Daoy (cell line): Measurements from ENCODE around the gene KCNJ6. TPM values are rescaled to one million over a fixed set of nuclear protein-coding genes. Genes with fewer than 3 reads are reported as not detected.

ENCODE experiments used
- DNase-seq: peaks from one replicate; pipeline ENCODE4 v3.0.0-alpha.2; 2015; ENCODE audit warnings: low read depth
- total RNA-seq: library from RNA; depleted of rRNA; stranded (reverse); fragments of >200 nt; shearing (Covaris generic); gene quantifications from 2 replicates; pipeline ENCODE4 v1.2.3, GENCODE V29; 2014

Gene KCNJ6
- total RNA-seq, 1 experiment from 2014 or later, result not detected

DNA sequence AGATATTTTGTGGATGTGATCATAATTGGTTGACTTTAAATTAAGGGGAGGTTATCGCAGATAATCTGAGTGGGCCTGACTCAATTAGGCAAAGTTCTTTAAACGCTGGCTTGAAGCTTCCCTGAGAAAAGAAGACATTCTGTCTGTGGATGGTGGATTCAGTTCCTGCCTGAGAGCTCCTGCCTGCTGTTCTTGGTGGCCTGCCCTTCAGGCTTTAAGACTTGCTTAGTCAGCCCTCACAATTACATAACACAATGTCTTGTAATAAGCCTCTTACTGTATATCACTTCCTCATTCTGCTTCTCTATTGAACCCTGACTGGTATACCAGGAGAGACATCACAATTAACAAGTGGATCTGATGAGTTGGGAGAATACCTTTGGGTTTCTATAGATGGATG lies 50.2 kb downstream of the KCNJ6 start:
- no peak for DNase-seq

DNA sequence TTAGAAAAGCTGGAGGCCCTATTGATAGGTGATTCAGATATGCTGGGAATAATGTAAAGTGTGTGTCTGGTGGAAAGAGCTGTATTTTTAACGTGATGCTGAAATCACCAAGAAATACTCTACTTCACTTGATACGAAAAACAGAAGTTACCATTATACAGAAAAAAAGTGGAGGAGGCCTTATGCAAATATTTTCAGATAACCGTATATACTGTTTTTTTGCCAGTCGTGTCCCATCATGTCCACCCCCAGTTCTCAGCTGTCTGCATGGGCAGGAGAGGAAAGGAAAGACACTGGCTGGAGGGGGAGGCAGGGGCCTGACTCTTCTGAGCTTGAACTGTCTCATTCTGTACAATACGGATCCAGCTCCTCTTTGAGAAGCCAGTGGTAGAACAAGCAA lies 51.1 kb downstream of the KCNJ6 start:
- DNase-seq, result no peak

DNA sequence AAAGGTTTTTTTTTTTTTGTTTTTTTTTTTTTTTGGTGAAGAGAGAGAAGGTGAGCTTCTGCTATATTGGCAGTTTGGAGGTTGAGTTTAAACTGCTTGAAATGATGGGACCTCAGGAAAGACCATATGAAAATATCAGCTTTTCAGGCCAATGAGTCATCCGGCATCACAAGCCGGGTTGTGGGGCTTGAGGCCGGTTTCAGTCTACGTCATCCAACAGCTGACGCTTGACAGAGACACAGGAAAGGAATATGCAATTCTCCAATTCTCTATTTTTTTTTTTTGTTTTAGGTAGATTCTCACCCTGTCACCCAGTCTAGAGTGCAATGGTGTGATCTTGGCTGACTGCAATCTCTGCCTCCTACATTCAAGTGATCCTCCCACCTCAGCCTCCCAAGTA lies 52.4 kb downstream of the KCNJ6 start:
- DNase-seq, result peak; percentile 40

DNA sequence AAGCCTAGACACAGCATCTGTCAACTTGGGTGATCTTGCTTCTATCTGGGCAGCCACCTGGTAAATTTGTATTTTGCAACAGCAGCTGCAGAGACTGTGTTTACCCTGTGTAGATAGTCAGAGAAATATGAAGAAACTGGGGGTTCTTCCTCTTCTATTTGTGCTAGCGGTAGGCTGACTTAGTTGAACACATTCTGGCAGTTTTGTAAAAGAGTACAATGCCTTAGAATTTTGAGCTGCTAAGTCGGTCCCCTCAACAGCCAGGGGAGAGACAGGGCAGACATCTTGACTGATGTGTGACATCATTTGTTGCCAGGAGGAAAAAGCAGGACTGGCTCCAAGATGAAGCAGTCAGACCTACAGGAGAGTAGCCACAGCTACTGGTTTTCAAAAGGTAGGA lies 53.7 kb downstream of the KCNJ6 start:
- peak; percentile 25 for DNase-seq

- no peak for DNase-seq
Observed at GRCh38 chr21:37861561-37861960, 54.7 kb downstream of the KCNJ6 start.

GRCh38 chr21:37860416-37860815 lies 55.8 kb downstream of the KCNJ6 start:
- DNase-seq, result no peak

GRCh38 chr21:37855647-37856625 lies 60.3 kb downstream of the KCNJ6 start:
- no peak for DNase-seq

- no peak for DNase-seq
Observed at GRCh38 chr21:37855271-37855646, 61.0 kb downstream of the KCNJ6 start.

GRCh38 chr21:37849506-37850102 lies 66.7 kb downstream of the KCNJ6 start:
- peak; percentile 33 for DNase-seq

DNA sequence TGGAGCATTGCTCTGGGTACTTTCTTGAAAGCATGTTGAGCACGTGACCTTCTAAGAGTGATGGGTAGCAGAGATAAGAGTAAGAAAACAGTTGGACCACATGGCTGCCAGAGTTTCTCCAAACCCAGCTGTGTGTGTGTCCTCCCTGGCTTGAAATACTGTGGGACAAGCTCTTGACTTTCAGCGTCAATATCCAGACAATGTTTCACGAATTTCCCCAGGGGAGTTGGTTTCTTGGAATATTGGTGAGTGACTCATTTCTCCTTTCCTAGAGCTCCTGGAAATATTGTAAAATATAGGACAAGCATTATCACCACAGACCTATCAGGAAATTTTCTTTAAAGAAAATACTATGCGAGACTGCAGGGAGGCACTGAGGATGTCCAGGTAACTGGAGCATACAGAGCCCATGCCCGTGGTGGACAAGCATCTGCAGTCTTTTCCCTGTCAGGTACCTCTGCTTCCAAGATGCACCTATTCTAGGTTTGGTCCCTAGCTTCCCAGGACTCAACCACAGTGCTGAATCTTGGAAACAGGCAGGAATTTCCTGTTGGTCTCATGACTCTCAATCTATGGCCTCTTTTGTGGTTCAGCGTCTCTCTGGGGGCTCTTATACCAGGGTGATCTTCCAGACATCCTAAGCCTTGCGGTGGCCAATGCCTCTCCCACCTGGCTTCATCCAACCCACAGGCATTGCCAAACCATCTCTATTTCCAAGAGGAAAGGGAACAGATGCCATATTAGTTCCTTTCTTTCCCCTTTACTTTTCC lies 67.4 kb downstream of the KCNJ6 start:
- DNase-seq, result peak; percentile 37

DNA sequence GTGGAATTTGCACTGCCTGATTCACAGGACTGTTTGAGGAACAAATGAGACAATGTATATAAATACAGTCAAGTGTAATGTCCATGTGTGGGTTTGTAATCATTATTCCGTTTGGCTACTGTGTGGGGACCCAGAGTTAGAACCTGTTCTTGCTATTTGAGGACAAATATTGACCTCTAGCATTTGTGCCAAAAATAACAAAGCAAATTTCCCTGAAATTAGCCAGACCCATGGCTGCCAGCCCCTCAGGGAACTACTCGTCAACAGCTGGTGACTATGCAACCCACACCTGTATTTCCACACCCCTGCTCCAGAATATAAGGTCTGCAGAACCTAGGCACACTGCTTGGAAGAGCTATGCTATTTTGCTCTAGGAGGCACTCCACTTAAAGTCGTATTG lies 70.7 kb downstream of the KCNJ6 start:
- DNase-seq, result no peak

GRCh38 chr21:37843191-37843590 lies 73.1 kb downstream of the KCNJ6 start:
- no peak for DNase-seq

DNA sequence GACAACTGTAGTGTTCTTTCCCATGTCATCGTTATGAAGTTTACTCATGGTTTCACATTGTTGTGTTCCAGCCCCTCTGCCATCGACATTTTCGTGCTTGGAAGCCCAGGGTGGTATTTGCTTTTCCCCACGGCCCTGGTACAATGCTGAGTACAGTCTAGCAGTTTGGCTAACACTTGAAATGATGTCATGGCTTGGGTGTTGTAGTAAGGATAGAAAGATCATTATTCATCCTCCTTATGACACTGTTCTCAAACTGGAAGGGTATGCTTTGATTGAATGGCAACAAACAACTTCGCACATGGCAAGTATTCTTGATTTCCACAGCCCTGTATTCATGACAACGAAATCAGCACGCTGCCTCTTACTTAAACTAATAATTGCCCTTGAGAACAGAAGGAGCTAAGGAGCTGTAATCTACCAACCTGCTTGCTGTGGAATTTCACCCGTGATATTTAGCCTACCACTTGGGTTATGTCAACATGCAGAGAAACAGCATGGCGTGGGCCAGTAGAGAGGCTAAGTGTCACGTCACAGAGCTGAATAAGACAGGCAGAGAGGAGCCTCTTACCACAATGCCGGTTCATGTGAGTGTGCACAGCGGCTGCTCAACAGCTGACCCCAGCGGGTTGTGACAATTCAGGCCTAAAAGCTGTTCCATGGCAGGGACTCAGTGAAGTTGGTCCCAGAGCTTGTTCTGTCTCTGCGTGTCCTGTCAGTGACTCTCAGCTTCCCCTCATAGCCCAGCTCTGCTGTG lies 73.9 kb downstream of the KCNJ6 start:
- no peak for DNase-seq

DNA sequence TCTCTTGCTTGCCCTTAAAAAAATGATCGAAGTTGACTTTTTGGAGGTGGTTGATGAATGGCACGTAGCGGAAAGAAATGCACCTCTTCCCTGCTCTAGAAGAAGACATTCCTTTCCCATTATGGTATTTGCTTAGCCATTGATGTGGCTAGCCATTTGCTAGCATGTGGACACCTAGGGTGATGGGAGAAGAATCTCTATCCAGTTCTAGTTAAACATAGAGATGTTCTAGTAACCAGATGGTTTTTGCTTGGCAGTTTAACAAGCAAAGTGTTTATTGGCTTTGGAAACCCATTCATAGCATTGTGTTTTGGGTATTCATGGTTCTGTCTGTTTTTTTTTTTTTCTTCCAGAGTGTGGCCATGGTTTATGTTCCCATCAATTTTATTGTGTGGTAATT lies 78.9 kb downstream of the KCNJ6 start:
- no peak for DNase-seq

- DNase-seq, result no peak
Observed at GRCh38 chr21:37835481-37835880, 80.8 kb downstream of the KCNJ6 start.

DNA sequence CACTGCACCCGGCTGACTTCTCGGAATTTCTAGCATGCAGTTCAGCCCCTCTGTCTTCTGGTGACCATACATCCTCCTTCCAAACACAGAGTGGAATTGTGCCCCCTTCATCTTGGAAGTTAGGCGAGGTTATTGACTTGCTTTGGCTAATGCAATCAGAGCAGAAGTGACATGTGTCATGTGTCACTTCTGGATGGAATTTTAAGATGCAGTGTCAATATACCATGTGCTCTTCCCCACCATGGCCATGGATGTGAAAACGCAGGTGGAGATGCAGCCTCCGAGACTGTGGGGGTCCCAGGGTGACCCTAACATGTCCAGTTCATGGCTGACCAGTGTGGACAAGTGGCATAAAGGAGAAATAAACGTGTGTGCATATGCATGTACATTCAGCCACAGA lies 83.0 kb downstream of the KCNJ6 start:
- no peak for DNase-seq

- DNase-seq, result peak; percentile 85
Observed at GRCh38 chr21:37829447-37829846, 86.8 kb downstream of the KCNJ6 start.

GRCh38 chr21:37828991-37829390 lies 87.3 kb downstream of the KCNJ6 start:
- DNase-seq, result peak; percentile 57

DNA sequence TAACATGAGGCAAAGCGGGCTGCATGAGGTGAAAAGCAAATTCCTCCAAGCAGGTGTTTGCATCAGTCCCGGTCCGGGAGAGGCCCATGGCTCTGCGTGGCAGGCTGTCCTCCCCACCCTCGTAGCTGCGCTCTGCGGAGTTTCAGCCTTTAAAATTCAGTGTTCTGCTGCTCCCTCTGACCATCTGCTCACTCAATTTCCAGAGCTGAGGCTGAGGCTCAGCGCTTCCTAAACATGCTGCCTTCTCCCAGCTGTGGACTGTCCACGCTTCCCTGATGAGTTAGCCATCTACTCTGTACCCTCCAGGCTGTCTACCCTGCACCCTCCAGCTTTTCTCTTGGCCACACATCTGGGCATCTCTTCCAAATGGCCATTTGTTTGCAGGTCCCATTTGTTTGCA lies 87.7 kb downstream of the KCNJ6 start:
- no peak for DNase-seq

DNA sequence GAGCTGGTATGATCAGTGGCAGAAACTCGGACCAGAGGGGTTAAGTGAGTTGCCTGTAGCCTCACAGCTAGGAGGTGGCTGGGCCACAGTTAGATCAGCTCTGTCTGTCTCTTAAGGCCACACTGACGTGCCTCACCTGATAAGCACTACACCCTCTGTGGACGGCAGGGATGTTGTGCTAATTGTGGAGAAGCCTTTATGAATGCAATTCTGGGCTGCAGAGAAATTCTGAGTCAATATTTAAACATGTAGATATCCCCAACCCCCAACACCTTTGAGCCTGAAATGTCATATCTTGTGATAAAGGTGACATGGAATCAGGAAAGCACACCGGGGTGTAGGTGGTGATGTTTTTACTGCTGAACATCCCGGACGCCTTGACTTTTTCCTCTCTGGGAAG lies 88.3 kb downstream of the KCNJ6 start:
- no peak for DNase-seq

- DNase-seq, result no peak
Observed at GRCh38 chr21:37821786-37822450, 94.3 kb downstream of the KCNJ6 start.
